Suprapubic skin (tissue), 4 donors: ENCODE results near the gene AKR1C3. TPM values are rescaled to one million over a fixed set of nuclear protein-coding genes. Genes with fewer than 3 reads are reported as not detected.

Experiments
- DNase-seq, 2 donors: peaks; one replicate each; pipeline ENCODE4 v3.0.0-alpha.2; 2019; ENCODE audit warnings: low spot score in 2 of 2
- H3K27ac ChIP-seq: fragments of 200-600 bp; sonication (generic); one replicate; pipeline ENCODE4 v1.5.1; 2019
- H3K27me3 ChIP-seq: fragments of 200-600 bp; sonication (generic); one replicate; pipeline ENCODE4 v1.5.1; 2019
- H3K36me3 ChIP-seq: fragments of 200-600 bp; sonication (generic); one replicate; pipeline ENCODE4 v1.5.1; 2019
- H3K4me1 ChIP-seq: fragments of 200-600 bp; sonication (generic); one replicate; pipeline ENCODE4 v1.5.1; 2019
- H3K4me3 ChIP-seq: fragments of 200-600 bp; sonication (generic); one replicate; pipeline ENCODE4 v1.5.1; 2019; ENCODE audit warnings: mild to moderate bottlenecking
- H3K9me3 ChIP-seq: fragments of 200-600 bp; sonication (generic); one replicate; pipeline ENCODE4 v1.5.1; 2019
- EP300 ChIP-seq: sonication (generic); formaldehyde crosslinking; IDR thresholded peaks from one replicate; pipeline ENCODE4 v1.6.1; 2017; ENCODE audit warnings: antibody characterized with exemption
- POLR2A ChIP-seq, 2 donors: fragments of 450-650 bp; IDR thresholded peaks; one replicate each; pipeline ENCODE4 v1.6.1; 2017; ENCODE audit warnings: antibody characterized with exemption in 2 of 2, mild to moderate bottlenecking in 2 of 2, moderate library complexity in 2 of 2
- POLR2AphosphoS5 ChIP-seq, 3 donors: sonication (generic); formaldehyde crosslinking; IDR thresholded peaks; one replicate each; pipeline ENCODE4 v1.6.1; 2017; ENCODE audit warnings: antibody characterized with exemption in 3 of 3
- WGBS: methylation state at CpG from one replicate; pipeline ENCODE4 v1.1.5; 2018; 5-methylcytosine and 5-hydroxymethylcytosine counted together
- total RNA-seq, 4 donors: library from RNA; depleted of rRNA; stranded (reverse); fragments of >200 nt; gene quantifications; one replicate each; pipeline ENCODE4 v1.1.0, GENCODE V29; 2016
- TF ChIP-seq, protein P1 (sequence below), 2 donors: fragments of 200-600 bp in 1 of 2; fragments of 450-650 bp in 1 of 2; sonication (generic) in 1 of 2; IDR thresholded peaks; one replicate each; pipeline ENCODE4 v1.5.1; 2016 to 2019; ENCODE audit warnings: antibody characterized with exemption in 2 of 2, mild to moderate bottlenecking in 1 of 2, moderate library complexity in 1 of 2

AKR1C3 gene
- total RNA-seq, 4 donors from 2014 or later, result 13.4 to 43.0 (median 15.5) TPM

DNA sequence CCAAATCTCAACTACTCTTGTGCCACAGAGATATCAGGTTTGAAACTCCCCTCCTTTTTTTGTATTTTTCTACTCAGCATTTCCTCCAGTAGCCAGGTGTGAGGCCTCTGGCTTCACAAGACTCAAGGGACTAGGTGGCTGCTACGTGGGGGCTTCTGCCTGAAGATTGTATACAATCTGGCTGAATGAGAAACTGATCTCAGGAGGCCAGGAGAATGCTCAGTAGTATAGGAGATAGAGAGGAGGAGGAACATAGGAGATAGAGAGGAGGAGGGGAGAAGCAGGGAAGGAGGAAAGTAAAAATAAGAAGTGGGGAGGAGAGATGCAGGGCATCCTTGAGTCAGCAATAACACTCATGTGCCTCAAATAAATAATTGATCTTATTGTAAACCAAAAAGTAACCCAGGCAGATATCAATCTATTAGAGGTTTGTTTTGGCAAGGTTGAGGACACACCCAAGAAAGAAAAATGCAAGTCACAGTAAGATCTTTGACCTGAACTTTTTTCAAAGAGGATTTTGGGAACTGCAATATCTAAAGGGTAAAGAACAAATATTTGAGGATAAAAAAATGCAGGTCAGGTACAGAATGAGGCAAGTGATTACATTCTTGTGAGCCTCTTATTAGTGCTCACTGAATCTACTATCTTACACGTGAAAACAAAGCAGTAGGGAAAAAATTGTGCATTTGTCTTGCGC is 53.9 kb downstream of the AKR1C3 start:
- 59% methylated on average over 3 of the region's 3 CpGs for WGBS
- Histone ChIP-seq H3K36me3 (no peaks in the 10 kb centered on the region), H3K27ac (no peak overlapping the region), H3K9me3 (peaks cover 5% of the 10 kb centered on the region), H3K4me1 (no peaks in the 10 kb centered on the region), H3K27me3 (no peaks in the 10 kb centered on the region), H3K4me3 (no peak overlapping the region)
- TF ChIP-seq POLR2A (IDR thresholded peaks at IDR 0.05) (no peak), POLR2AphosphoS5 (IDR thresholded peaks at IDR 0.05) (no peak), EP300 (no peak)
- TF ChIP-seq, protein P1, sequence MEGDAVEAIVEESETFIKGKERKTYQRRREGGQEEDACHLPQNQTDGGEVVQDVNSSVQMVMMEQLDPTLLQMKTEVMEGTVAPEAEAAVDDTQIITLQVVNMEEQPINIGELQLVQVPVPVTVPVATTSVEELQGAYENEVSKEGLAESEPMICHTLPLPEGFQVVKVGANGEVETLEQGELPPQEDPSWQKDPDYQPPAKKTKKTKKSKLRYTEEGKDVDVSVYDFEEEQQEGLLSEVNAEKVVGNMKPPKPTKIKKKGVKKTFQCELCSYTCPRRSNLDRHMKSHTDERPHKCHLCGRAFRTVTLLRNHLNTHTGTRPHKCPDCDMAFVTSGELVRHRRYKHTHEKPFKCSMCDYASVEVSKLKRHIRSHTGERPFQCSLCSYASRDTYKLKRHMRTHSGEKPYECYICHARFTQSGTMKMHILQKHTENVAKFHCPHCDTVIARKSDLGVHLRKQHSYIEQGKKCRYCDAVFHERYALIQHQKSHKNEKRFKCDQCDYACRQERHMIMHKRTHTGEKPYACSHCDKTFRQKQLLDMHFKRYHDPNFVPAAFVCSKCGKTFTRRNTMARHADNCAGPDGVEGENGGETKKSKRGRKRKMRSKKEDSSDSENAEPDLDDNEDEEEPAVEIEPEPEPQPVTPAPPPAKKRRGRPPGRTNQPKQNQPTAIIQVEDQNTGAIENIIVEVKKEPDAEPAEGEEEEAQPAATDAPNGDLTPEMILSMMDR (IDR thresholded peaks at IDR 0.05), result no peak
- DNase-seq, result no peak

DNA sequence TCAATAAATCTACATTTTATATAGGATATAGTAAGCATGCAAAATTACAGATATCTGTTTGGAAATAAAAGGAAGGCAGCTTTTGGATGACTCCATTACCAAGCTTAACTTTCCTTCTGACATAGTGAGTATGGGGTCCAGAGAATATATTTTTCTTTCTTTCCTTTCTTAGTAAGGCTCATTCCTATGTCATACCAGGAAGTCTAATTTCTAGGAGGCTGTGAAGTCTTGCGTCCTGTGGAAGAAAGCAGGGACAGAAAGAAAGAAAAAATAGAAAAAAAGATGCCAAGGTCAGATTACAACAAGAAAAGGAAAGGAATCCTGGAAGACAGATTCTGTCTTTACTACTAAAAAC is 54.4 kb downstream of the AKR1C3 start:
- DNase-seq, result no peak
- TF ChIP-seq, protein P1 (IDR thresholded peaks at IDR 0.05), result no peak
- TF ChIP-seq POLR2AphosphoS5 (IDR thresholded peaks at IDR 0.05) (no peak), POLR2A (IDR thresholded peaks at IDR 0.05) (no peak), EP300 (no peak)
- no peak overlapping the region for H3K27ac ChIP-seq
- H3K27me3 ChIP-seq, result no peaks in the 10 kb centered on the region
- H3K4me3 ChIP-seq, result no peak overlapping the region
- 53% methylated on average over 1 of the region's 1 CpG for WGBS
- no peaks in the 10 kb centered on the region for H3K36me3 ChIP-seq
- H3K4me1 ChIP-seq, result no peaks in the 10 kb centered on the region
- H3K9me3 ChIP-seq, result peaks cover 5% of the 10 kb centered on the region

DNA sequence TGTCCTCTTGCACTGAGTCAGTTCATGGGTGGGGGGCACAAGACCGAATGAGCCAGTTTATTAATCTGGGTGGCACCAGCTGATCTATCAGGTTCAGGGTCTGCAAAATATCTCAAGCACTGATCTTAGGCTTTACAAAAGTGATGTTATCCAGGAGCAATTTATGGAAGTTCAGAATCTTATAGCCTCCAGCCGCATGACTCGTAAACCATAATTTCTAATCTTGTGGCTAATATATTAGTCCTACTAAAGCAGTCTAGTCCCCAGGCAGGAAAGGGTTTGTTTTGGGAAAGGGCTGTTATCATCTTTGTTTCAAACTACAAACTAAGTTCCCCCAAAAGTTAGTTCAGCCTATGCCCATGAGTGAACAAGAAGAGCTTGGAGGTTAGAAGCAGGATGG is 56.9 kb downstream of the AKR1C3 start:
- H3K4me1 ChIP-seq, result no peaks in the 10 kb centered on the region
- no peak overlapping the region for H3K27ac ChIP-seq
- WGBS, result 81% methylated on average over 3 of the region's 3 CpGs
- peaks cover 5% of the 10 kb centered on the region for H3K9me3 ChIP-seq
- DNase-seq, result no peak
- TF ChIP-seq POLR2A (IDR thresholded peaks at IDR 0.05) (no peak), EP300 (no peak), POLR2AphosphoS5 (IDR thresholded peaks at IDR 0.05) (no peak)
- TF ChIP-seq, protein P1 (IDR thresholded peaks at IDR 0.05), result no peak
- no peaks in the 10 kb centered on the region for H3K36me3 ChIP-seq
- no peaks in the 10 kb centered on the region for H3K27me3 ChIP-seq
- no peak overlapping the region for H3K4me3 ChIP-seq

DNA sequence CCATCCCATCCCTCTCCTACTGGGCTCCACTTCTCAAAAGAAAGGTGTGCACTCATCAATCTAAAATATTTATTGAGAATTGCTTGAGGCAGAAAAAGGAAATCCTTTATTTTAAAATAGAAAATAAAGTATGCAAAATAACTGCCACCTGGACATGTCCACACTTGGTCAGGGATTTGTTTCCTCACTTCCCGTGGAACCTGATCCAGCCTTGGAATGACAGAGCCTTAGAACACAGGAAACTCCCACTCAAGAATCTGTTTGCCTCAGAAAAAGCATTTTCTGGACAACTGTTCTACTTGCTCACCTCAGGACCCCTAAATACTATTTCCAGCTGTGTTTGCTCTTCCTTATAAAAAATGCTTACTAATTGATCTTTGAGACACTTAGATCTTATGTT is 61.7 kb downstream of the AKR1C3 start:
- 36% methylated on average over 1 of the region's 1 CpG for WGBS
- Histone ChIP-seq H3K4me1 (no peaks in the 10 kb centered on the region), H3K36me3 (no peaks in the 10 kb centered on the region), H3K9me3 (no peaks in the 10 kb centered on the region), H3K27me3 (no peaks in the 10 kb centered on the region), H3K4me3 (no peak overlapping the region), H3K27ac (no peak overlapping the region)
- DNase-seq, result no peak
- no peak for TF ChIP-seq POLR2A (IDR thresholded peaks at IDR 0.05)
- TF ChIP-seq EP300, result no peak
- TF ChIP-seq, protein P1 (IDR thresholded peaks at IDR 0.05), result no peak
- no peak for TF ChIP-seq POLR2AphosphoS5 (IDR thresholded peaks at IDR 0.05)

Other genes starting within 250 kb of the AKR1C3 start
- gene AKR1C1, start 131.0 kb upstream of the AKR1C3 start, total RNA-seq, result 10 to 100 TPM; 23.3 to 61.7 (median 32.6) TPM
- 10 to 100 TPM in 3 of 4 donors, 1 to 10 TPM in 1; 7.2 to 29.7 (median 23.4) TPM for gene AKR1C2, start 90.6 kb upstream of the AKR1C3 start, total RNA-seq
- gene AKR1C8, start 90.7 kb downstream of the AKR1C3 start, total RNA-seq, result not detected
- 1 to 10 TPM in 1 of 4 donors, not detected in 3; 1.1 TPM for gene AKR1C4, start 102.4 kb downstream of the AKR1C3 start, total RNA-seq